RWPE2 (cell line): Measurements from ENCODE around the gene ZNF267.

Source experiments
- ATAC-seq: fragments of 200-7000 bp; cut with Tn5 transposase; 3 replicates; pipeline ENCODE4 v1.9.1; 2021; ENCODE audit warnings: low read depth
- DNase-seq: peaks from one replicate; pipeline ENCODE4 v3.0.0-alpha.2; 2020; ENCODE audit warnings: low spot score
- H3K27ac ChIP-seq: fragments of 450-650 bp; 2 replicates; pipeline ENCODE4 v1.5.1; 2017; ENCODE audit warnings: mild to moderate bottlenecking; ENCODE audit not compliant: poor library complexity, severe bottlenecking
- H3K27me3 ChIP-seq: fragments of 250-450 bp; sonication (Bioruptor Pico); 2 replicates; pipeline ENCODE4 v1.5.1; 2021; ENCODE audit warnings: mild to moderate bottlenecking, moderate library complexity; ENCODE audit not compliant: insufficient read depth, poor library complexity, severe bottlenecking
- H3K36me3 ChIP-seq: fragments of 250-450 bp; sonication (Bioruptor Pico); 2 replicates; pipeline ENCODE4 v1.5.1; 2020; ENCODE audit warnings: low read depth, mild to moderate bottlenecking, moderate library complexity
- H3K4me1 ChIP-seq: fragments of 250-450 bp; sonication (Bioruptor Pico); 2 replicates; pipeline ENCODE4 v1.5.1; 2021; ENCODE audit warnings: mild to moderate bottlenecking, moderate library complexity; ENCODE audit not compliant: insufficient read depth, poor library complexity, severe bottlenecking
- H3K4me3 ChIP-seq: fragments of 250-450 bp; sonication (Bioruptor Pico); 2 replicates; pipeline ENCODE4 v1.5.1; 2021; ENCODE audit warnings: mild to moderate bottlenecking, moderate library complexity; ENCODE audit not compliant: severe bottlenecking
- H3K9me3 ChIP-seq: fragments of 250-450 bp; sonication (Bioruptor Pico); 2 replicates; pipeline ENCODE4 v1.5.1; 2021; ENCODE audit warnings: mild to moderate bottlenecking, moderate library complexity; ENCODE audit not compliant: severe bottlenecking
- TF ChIP-seq, protein P1 (sequence below): fragments of 450-650 bp; IDR thresholded peaks from one replicate; pipeline ENCODE4 v1.5.1; 2017; ENCODE audit warnings: mild to moderate bottlenecking, moderate library complexity; ENCODE audit not compliant: poor library complexity, severe bottlenecking

The ZNF267 gene

GRCh38 chr16:31869511-31870201, 4.0 kb upstream of the ZNF267 start:
- TF ChIP-seq, protein P1, sequence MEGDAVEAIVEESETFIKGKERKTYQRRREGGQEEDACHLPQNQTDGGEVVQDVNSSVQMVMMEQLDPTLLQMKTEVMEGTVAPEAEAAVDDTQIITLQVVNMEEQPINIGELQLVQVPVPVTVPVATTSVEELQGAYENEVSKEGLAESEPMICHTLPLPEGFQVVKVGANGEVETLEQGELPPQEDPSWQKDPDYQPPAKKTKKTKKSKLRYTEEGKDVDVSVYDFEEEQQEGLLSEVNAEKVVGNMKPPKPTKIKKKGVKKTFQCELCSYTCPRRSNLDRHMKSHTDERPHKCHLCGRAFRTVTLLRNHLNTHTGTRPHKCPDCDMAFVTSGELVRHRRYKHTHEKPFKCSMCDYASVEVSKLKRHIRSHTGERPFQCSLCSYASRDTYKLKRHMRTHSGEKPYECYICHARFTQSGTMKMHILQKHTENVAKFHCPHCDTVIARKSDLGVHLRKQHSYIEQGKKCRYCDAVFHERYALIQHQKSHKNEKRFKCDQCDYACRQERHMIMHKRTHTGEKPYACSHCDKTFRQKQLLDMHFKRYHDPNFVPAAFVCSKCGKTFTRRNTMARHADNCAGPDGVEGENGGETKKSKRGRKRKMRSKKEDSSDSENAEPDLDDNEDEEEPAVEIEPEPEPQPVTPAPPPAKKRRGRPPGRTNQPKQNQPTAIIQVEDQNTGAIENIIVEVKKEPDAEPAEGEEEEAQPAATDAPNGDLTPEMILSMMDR = no peak
- Histone ChIP-seq H3K27ac (peak overlapping the region; percentile 23), H3K27me3 (no peaks in the 10 kb centered on the region), H3K4me3 (no peak overlapping the region), H3K36me3 (no peaks in the 10 kb centered on the region), H3K4me1 (peaks cover 3% of the 10 kb centered on the region), H3K9me3 (no peaks in the 10 kb centered on the region)
- ATAC-seq (peak; percentile 69), DNase-seq (no peak)

DNA sequence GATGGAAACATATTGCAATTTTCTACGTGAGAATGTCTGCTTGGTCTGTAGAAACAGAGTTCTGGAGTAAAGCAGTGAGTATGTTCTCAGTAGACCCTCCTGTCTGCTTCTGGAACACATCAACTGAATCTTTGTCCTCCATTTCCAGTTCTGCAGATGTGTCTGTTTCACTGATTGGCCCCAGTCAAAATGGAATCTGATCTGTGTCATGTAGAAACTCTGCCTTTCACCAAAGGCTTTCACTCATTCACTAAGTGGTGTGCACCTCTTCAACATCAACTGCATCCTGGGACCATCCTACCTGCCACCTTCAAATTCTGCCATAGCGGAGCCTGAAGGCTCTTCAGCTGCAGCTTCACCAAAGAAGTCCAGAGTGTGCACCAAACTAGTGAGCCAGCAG, 2.8 kb upstream of the ZNF267 start:
- H3K4me1 ChIP-seq = peaks cover 7% of the 10 kb centered on the region
- H3K27ac ChIP-seq = no peak overlapping the region
- H3K9me3 ChIP-seq = no peaks in the 10 kb centered on the region
- H3K4me3 ChIP-seq = no peak overlapping the region
- ATAC-seq = no peak
- TF ChIP-seq, protein P1 = no peak
- H3K36me3 ChIP-seq = peaks cover 7% of the 10 kb centered on the region
- H3K27me3 ChIP-seq = no peaks in the 10 kb centered on the region
- no peak for DNase-seq

- Histone ChIP-seq H3K4me3 (no peak overlapping the region), H3K4me1 (peaks cover 11% of the 10 kb centered on the region), H3K36me3 (peaks cover 13% of the 10 kb centered on the region), H3K27ac (no peak overlapping the region), H3K9me3 (no peaks in the 10 kb centered on the region), H3K27me3 (no peaks in the 10 kb centered on the region)
- no peak for ATAC-seq
- TF ChIP-seq, protein P1 = no peak
- no peak for DNase-seq
Measured at GRCh38 chr16:31871510-31871909, 2.1 kb upstream of the ZNF267 start.

DNA sequence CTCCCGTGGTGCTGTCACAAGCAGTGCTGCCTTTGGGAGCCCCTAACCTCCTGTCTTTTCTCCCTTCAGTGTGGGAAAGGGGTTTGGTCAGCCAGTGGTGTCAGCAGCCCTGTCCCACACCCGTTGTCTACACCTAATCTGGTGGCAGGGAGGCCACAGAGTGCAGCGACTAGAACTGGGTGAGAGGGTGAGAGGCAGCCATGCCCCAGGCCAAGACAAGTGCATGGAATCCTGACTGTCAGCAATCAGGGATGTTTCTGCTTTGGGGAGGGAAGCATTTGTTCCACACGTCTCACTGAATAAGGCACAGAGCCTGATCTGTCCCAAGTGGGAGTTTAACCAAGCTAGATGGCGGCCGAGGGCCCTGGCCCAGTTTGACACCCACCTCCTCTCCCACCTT, 1.4 kb upstream of the ZNF267 start:
- DNase-seq = no peak
- Histone ChIP-seq H3K27me3 (no peaks in the 10 kb centered on the region), H3K36me3 (peaks cover 19% of the 10 kb centered on the region), H3K4me3 (no peak overlapping the region), H3K9me3 (no peaks in the 10 kb centered on the region), H3K4me1 (peaks cover 18% of the 10 kb centered on the region), H3K27ac (no peak overlapping the region)
- no peak for ATAC-seq
- TF ChIP-seq, protein P1 = no peak

GRCh38 chr16:31874366-31875111, 932 bp downstream of the ZNF267 start:
- Histone ChIP-seq H3K4me1 (peaks cover 21% of the 10 kb centered on the region), H3K27me3 (no peaks in the 10 kb centered on the region), H3K27ac (peak overlapping the region; percentile 64), H3K36me3 (peaks cover 36% of the 10 kb centered on the region), H3K9me3 (no peaks in the 10 kb centered on the region), H3K4me3 (peak overlapping the region; percentile 94)
- TF ChIP-seq, protein P1 = no peak
- ATAC-seq = peak; percentile 54
- DNase-seq = no peak
